Karpas-422 (cell line): ENCODE measurements around the gene AANAT. TPM values are rescaled to one million over a fixed set of nuclear protein-coding genes. Genes with fewer than 3 reads are reported as not detected.

ENCODE experiments used
- DNase-seq: peaks from one replicate; pipeline ENCODE4 v3.0.0-alpha.2; 2015
- H2AFZ ChIP-seq: fragments of 200-600 bp; sonication (generic); 2 replicates; pipeline ENCODE4 v1.6.1; 2014; ENCODE audit warnings: antibody characterized with exemption, low read length, mixed read lengths
- H3K27ac ChIP-seq: fragments of 200-600 bp; sonication (generic); 2 replicates; pipeline ENCODE4 v1.5.1; 2014; ENCODE audit warnings: mild to moderate bottlenecking, low read length, moderate library complexity
- H3K27me3 ChIP-seq: fragments of 200-600 bp; sonication (generic); 2 replicates; pipeline ENCODE4 v1.6.1; 2014; ENCODE audit warnings: low read length, mixed read lengths
- H3K36me3 ChIP-seq: fragments of 200-600 bp; sonication (generic); 2 replicates; pipeline ENCODE4 v1.6.1; 2014; ENCODE audit warnings: low read length, mixed read lengths; ENCODE audit not compliant: insufficient read depth
- H3K4me1 ChIP-seq: fragments of 200-600 bp; sonication (generic); 2 replicates; pipeline ENCODE4 v1.6.1; 2014; ENCODE audit warnings: mild to moderate bottlenecking, low read length, mixed read lengths
- H3K4me2 ChIP-seq: fragments of 200-600 bp; sonication (generic); 2 replicates; pipeline ENCODE4 v1.6.1; 2014; ENCODE audit warnings: low read length, low read depth, mild to moderate bottlenecking; ENCODE audit not compliant: poor library complexity, severe bottlenecking
- H3K4me3 ChIP-seq: fragments of 200-600 bp; sonication (generic); 2 replicates; pipeline ENCODE4 v1.5.1; 2014; ENCODE audit warnings: mild to moderate bottlenecking, antibody characterized with exemption, low read length, mixed read lengths
- H3K79me2 ChIP-seq: fragments of 200-600 bp; sonication (generic); 2 replicates; pipeline ENCODE4 v1.6.1; 2014; ENCODE audit warnings: mild to moderate bottlenecking, low read length, mixed read lengths
- H3K9ac ChIP-seq: fragments of 200-600 bp; sonication (generic); 2 replicates; pipeline ENCODE4 v1.6.0; 2014; ENCODE audit warnings: low read length
- H3K9me2 ChIP-seq: fragments of 200-600 bp; sonication (generic), shearing (Covaris generic); replicated peaks from 2 replicates; pipeline ENCODE4 v1.6.0; 2014; ENCODE audit warnings: mild to moderate bottlenecking, low read length, moderate library complexity; ENCODE audit not compliant: insufficient read depth
- H3K9me3 ChIP-seq: fragments of 300-700, 200-600 bp; sonication (generic); 2 replicates; pipeline ENCODE4 v1.6.1; 2014; ENCODE audit warnings: low read length, mixed read lengths
- H4K20me1 ChIP-seq: fragments of 200-600 bp; sonication (generic); 2 replicates; pipeline ENCODE4 v1.6.1; 2014; ENCODE audit warnings: mild to moderate bottlenecking, antibody characterized with exemption, low read length, low read depth; ENCODE audit not compliant: insufficient read depth
- total RNA-seq: library from RNA; depleted of rRNA; stranded (reverse); fragments of >200 nt; shearing (Covaris generic); gene quantifications from 2 replicates; pipeline ENCODE4 v1.2.3, GENCODE V29; 2014; ENCODE audit warnings: low replicate concordance

Gene AANAT
- total RNA-seq, 1 experiment from 2014 or later = not detected

DNA sequence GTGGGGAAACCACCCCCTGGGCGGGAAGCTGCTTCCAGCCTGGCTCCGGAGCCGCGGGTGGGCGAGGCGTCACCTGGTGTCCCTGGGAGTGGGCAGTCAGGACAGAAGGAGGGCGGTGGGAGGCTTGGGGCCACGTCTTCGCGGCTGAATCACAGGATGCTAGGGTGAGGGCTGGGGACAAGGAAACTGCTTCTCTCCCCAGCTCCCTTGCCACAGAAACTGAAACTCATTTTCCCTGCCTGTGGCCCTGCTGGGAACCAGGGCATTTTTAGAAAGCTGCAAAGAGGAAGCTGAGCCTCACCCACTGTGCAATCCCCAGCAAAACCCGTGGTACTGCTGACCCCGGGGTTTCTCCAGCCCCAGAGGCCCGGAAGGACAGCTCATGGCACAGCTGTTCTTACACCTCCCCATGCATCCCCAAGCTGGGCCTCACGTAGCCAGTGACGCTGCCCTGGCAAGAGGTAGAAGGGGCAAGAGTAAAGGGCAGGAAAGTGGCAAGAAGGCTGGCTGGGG is 25.6 kb downstream of the AANAT start:
- H3K79me2 ChIP-seq = no peaks in the 10 kb centered on the region

GRCh38 chr17:76493505-76494167 is 26.2 kb downstream of the AANAT start:
- peak overlapping the region; percentile 36 for H3K4me2 ChIP-seq
- no peak overlapping the region for H3K27ac ChIP-seq
- peaks cover 19% of the 10 kb centered on the region for H3K4me1 ChIP-seq
- no peak overlapping the region for H3K4me3 ChIP-seq
- H2AFZ ChIP-seq = no peak overlapping the region
- H4K20me1 ChIP-seq = peaks cover 11% of the 10 kb centered on the region; the same call in 1 of the 2 replicates
- H3K9me3 ChIP-seq = no peaks in the 10 kb centered on the region
- H3K36me3 ChIP-seq = no peaks in the 10 kb centered on the region
- no peaks in the 10 kb centered on the region for H3K27me3 ChIP-seq
- no peak for DNase-seq
- peak overlapping the region; percentile 30; the same call in 1 of the 2 replicates for H3K9ac ChIP-seq
- H3K9me2 ChIP-seq = no peaks in the 10 kb centered on the region
- H3K79me2 ChIP-seq = no peaks in the 10 kb centered on the region

More for the DNA sequence above, 25.6 kb downstream of the AANAT start:
- peaks cover 11% of the 10 kb centered on the region; the same call in 1 of the 2 replicates for H4K20me1 ChIP-seq
- no peaks in the 10 kb centered on the region for H3K27me3 ChIP-seq
- H3K4me3 ChIP-seq = no peak overlapping the region
- H2AFZ ChIP-seq = no peak overlapping the region
- H3K36me3 ChIP-seq = no peaks in the 10 kb centered on the region
- H3K4me2 ChIP-seq = peak overlapping the region; percentile 36
- no peaks in the 10 kb centered on the region for H3K9me2 ChIP-seq
- H3K9ac ChIP-seq = peak overlapping the region; percentile 30
- H3K27ac ChIP-seq = no peak overlapping the region
- H3K4me1 ChIP-seq = peaks cover 19% of the 10 kb centered on the region
- no peaks in the 10 kb centered on the region for H3K9me3 ChIP-seq
- no peak for DNase-seq

GRCh38 chr17:76495663-76496400 is 28.4 kb downstream of the AANAT start:
- Histone ChIP-seq H3K79me2 (no peaks in the 10 kb centered on the region), H3K27me3 (no peaks in the 10 kb centered on the region), H4K20me1 (peaks cover 13% of the 10 kb centered on the region; the same call in 1 of the 2 replicates), H3K27ac (no peak overlapping the region), H3K4me3 (no peak overlapping the region), H3K9me3 (no peaks in the 10 kb centered on the region), H3K9me2 (no peaks in the 10 kb centered on the region), H3K4me1 (peaks cover 34% of the 10 kb centered on the region), H2AFZ (no peak overlapping the region), H3K9ac (no peak overlapping the region), H3K36me3 (no peaks in the 10 kb centered on the region), H3K4me2 (no peak overlapping the region)
- no peak for DNase-seq

GRCh38 chr17:76496464-76496863 is 29.1 kb downstream of the AANAT start:
- H2AFZ ChIP-seq = no peak overlapping the region
- no peaks in the 10 kb centered on the region for H3K9me2 ChIP-seq
- H3K27me3 ChIP-seq = no peaks in the 10 kb centered on the region
- H3K79me2 ChIP-seq = no peaks in the 10 kb centered on the region
- H3K4me1 ChIP-seq = peaks cover 38% of the 10 kb centered on the region
- H3K9me3 ChIP-seq = no peaks in the 10 kb centered on the region
- no peak for DNase-seq
- H3K4me2 ChIP-seq = no peak overlapping the region
- no peaks in the 10 kb centered on the region for H3K36me3 ChIP-seq
- H3K27ac ChIP-seq = no peak overlapping the region
- no peak overlapping the region for H3K9ac ChIP-seq
- no peak overlapping the region for H3K4me3 ChIP-seq
- peaks cover 13% of the 10 kb centered on the region; the same call in 1 of the 2 replicates for H4K20me1 ChIP-seq

DNA sequence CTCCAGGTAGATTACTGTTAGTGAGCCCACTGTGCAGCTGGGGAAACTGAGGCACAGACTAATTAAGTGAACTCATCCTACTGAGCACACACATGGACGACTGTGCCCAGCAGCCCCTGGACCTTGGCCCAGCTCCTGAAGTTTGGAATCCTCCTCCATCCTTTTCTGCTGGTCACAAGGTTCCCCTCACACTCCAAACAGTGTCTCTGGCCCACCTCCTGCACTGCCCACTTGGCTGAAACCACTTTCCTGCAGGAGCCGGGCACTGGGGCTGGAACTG is 30.2 kb downstream of the AANAT start:
- H3K9me3 ChIP-seq = no peaks in the 10 kb centered on the region
- no peak for DNase-seq
- no peak overlapping the region for H2AFZ ChIP-seq
- no peaks in the 10 kb centered on the region for H3K36me3 ChIP-seq
- no peaks in the 10 kb centered on the region for H3K27me3 ChIP-seq
- peaks cover 36% of the 10 kb centered on the region for H3K4me1 ChIP-seq
- H3K27ac ChIP-seq = no peak overlapping the region
- no peak overlapping the region for H3K4me2 ChIP-seq
- peaks cover 13% of the 10 kb centered on the region; the same call in 1 of the 2 replicates for H4K20me1 ChIP-seq
- no peaks in the 10 kb centered on the region for H3K79me2 ChIP-seq
- H3K9ac ChIP-seq = no peak overlapping the region
- no peaks in the 10 kb centered on the region for H3K9me2 ChIP-seq
- H3K4me3 ChIP-seq = no peak overlapping the region

GRCh38 chr17:76497979-76498875 is 30.8 kb downstream of the AANAT start:
- no peaks in the 10 kb centered on the region for H3K27me3 ChIP-seq
- no peak overlapping the region for H3K9ac ChIP-seq
- DNase-seq = no peak
- no peaks in the 10 kb centered on the region for H3K79me2 ChIP-seq
- no peak overlapping the region for H2AFZ ChIP-seq
- peaks cover 13% of the 10 kb centered on the region; the same call in 1 of the 2 replicates for H4K20me1 ChIP-seq
- no peaks in the 10 kb centered on the region for H3K36me3 ChIP-seq
- no peak overlapping the region for H3K4me3 ChIP-seq
- H3K4me1 ChIP-seq = peaks cover 30% of the 10 kb centered on the region
- H3K9me2 ChIP-seq = no peaks in the 10 kb centered on the region
- no peaks in the 10 kb centered on the region for H3K9me3 ChIP-seq
- no peak overlapping the region for H3K4me2 ChIP-seq
- no peak overlapping the region for H3K27ac ChIP-seq

DNA sequence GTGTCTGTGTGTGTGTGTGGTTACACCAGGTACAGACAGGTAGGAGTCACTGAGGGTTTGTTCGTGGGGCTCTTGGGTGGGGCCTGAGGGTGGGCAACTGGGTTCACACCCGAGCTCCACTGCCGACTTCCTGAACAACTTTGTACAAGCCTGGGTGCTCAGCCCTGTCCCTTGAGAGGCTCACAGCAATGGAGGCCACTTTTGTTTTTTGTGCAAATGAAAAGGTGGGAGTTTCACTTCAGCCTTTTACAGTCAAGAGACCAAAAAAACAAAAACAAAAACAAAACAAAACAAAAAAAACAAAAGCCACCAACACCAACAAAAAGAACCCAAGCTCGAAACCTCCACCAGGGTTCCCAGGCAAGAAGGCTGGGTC is 31.5 kb downstream of the AANAT start:
- Histone ChIP-seq H3K27me3 (no peaks in the 10 kb centered on the region), H3K9me3 (no peaks in the 10 kb centered on the region), H3K4me3 (no peak overlapping the region), H3K4me2 (no peak overlapping the region), H3K9ac (no peak overlapping the region), H3K9me2 (no peaks in the 10 kb centered on the region), H3K79me2 (no peaks in the 10 kb centered on the region), H3K36me3 (no peaks in the 10 kb centered on the region), H3K27ac (no peak overlapping the region), H4K20me1 (peaks cover 10% of the 10 kb centered on the region; the same call in 1 of the 2 replicates), H2AFZ (no peak overlapping the region), H3K4me1 (peaks cover 24% of the 10 kb centered on the region)
- no peak for DNase-seq

- Histone ChIP-seq H3K4me1 (peaks cover 24% of the 10 kb centered on the region), H4K20me1 (peaks cover 10% of the 10 kb centered on the region; the same call in 1 of the 2 replicates), H3K4me2 (no peak overlapping the region), H3K27ac (no peak overlapping the region), H3K4me3 (no peak overlapping the region), H3K9me3 (no peaks in the 10 kb centered on the region), H2AFZ (no peak overlapping the region), H3K36me3 (no peaks in the 10 kb centered on the region), H3K9me2 (no peaks in the 10 kb centered on the region), H3K9ac (no peak overlapping the region), H3K79me2 (no peaks in the 10 kb centered on the region), H3K27me3 (no peaks in the 10 kb centered on the region)
- DNase-seq = no peak
Observed at GRCh38 chr17:76499267-76499667, 31.9 kb downstream of the AANAT start.
